GM12874 (cell line): ENCODE measurements around the gene CDH23.

Experiments used
- TF ChIP-seq, protein P1 (sequence below): IDR thresholded peaks from 2 replicates; pipeline ENCODE4 v1.5.1; 2011; ENCODE audit warnings: low read depth, mild to moderate bottlenecking, control low read depth, low read length, moderate library complexity; ENCODE audit not compliant: insufficient read depth

CDH23 gene

GRCh38 chr10:71414359-71414758 lies 17.6 kb downstream of the CDH23 start:
- TF ChIP-seq, protein P1, sequence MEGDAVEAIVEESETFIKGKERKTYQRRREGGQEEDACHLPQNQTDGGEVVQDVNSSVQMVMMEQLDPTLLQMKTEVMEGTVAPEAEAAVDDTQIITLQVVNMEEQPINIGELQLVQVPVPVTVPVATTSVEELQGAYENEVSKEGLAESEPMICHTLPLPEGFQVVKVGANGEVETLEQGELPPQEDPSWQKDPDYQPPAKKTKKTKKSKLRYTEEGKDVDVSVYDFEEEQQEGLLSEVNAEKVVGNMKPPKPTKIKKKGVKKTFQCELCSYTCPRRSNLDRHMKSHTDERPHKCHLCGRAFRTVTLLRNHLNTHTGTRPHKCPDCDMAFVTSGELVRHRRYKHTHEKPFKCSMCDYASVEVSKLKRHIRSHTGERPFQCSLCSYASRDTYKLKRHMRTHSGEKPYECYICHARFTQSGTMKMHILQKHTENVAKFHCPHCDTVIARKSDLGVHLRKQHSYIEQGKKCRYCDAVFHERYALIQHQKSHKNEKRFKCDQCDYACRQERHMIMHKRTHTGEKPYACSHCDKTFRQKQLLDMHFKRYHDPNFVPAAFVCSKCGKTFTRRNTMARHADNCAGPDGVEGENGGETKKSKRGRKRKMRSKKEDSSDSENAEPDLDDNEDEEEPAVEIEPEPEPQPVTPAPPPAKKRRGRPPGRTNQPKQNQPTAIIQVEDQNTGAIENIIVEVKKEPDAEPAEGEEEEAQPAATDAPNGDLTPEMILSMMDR = no peak

DNA sequence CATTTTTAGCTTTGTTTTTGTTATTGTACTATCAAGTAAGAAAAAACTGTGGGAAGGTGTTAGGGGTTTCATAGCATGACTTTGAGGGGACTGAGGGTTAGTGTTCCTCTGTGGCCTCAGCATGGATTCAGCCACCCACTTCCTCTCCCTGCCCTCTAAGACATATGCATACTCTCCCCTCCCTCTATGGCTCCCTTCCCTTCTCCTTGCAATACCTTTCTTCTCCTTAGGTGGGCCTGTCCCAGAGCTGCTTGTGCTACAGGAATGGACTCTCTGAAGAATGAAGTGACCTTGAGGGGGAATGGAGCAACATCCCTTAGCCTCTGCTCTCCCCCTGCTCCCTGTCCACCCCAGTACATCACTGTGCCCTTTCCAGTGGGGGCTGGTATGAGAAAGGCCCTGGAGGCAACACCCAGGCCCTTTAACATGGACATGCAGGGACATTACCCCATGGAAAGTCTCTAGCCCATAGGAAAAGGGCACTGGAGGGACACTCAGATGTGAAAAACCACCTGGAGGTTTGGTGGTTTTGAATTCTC lies 22.4 kb downstream of the CDH23 start:
- TF ChIP-seq, protein P1 = no peak

DNA sequence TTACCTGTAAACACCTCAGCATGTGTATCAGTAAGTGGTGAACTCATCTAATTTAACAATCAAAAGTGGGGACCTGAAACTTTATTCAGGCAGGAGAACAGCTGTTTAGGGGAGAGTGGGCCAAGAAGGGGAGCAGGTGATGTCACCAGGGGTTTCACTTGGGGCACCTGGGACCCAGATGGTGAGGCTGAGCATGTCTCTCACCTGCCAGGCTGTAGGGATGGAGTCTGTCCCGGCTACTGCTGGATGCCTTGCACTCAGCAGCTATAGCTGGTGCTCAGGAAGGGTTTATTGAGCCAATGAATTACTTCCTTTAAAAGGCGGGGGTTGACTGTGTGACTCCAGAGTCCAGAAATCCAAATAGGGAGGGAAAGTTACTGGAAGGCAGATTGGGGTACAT lies 23.0 kb downstream of the CDH23 start:
- TF ChIP-seq, protein P1 = no peak

GRCh38 chr10:71421075-71421434 lies 24.3 kb downstream of the CDH23 start:
- TF ChIP-seq, protein P1 = no peak

GRCh38 chr10:71423250-71423649 lies 26.5 kb downstream of the CDH23 start:
- TF ChIP-seq, protein P1 = no peak

- TF ChIP-seq, protein P1 = no peak
Measured at GRCh38 chr10:71423901-71424300, 27.2 kb downstream of the CDH23 start.

GRCh38 chr10:71424496-71425194 lies 27.9 kb downstream of the CDH23 start:
- TF ChIP-seq, protein P1 = no peak
